Parathyroid adenoma (tissue), 2 donors: Measurements from ENCODE around the gene CLMP.
A peak's percentile ranks its signal among the peaks of the same experiment; 100 is the strongest.

Experiments
- H2AFZ ChIP-seq: fragments of 300-600 bp; sonication (generic); one replicate; pipeline ENCODE4 v1.7.0; 2017; ENCODE audit warnings: antibody characterized with exemption, mild to moderate bottlenecking
- H3K27ac ChIP-seq: fragments of 300-600 bp; sonication (generic); one replicate; pipeline ENCODE4 v1.7.0; 2017
- H3K27me3 ChIP-seq: fragments of 300-600 bp; sonication (generic); one replicate; pipeline ENCODE4 v1.7.0; 2017; ENCODE audit warnings: low read length; ENCODE audit not compliant: control insufficient read depth, insufficient read depth
- H3K36me3 ChIP-seq: fragments of 300-600 bp; sonication (generic); one replicate; pipeline ENCODE4 v1.7.0; 2017; ENCODE audit warnings: low read length; ENCODE audit not compliant: control insufficient read depth, insufficient read depth
- H3K4me1 ChIP-seq: fragments of 300-600 bp; sonication (generic); one replicate; pipeline ENCODE4 v1.7.0; 2017; ENCODE audit warnings: control low read depth
- H3K4me2 ChIP-seq: fragments of 300-600 bp; sonication (generic); one replicate; pipeline ENCODE4 v1.7.0; 2017; ENCODE audit warnings: low read length
- H3K4me3 ChIP-seq: fragments of 300-600 bp; sonication (generic); one replicate; pipeline ENCODE4 v1.7.0; 2017; ENCODE audit warnings: low read depth, low read length
- H3K79me2 ChIP-seq: fragments of 300-600 bp; sonication (generic); one replicate; pipeline ENCODE4 v1.7.0; 2017; ENCODE audit warnings: control low read depth
- H3K9ac ChIP-seq: fragments of 300-600 bp; sonication (generic); one replicate; pipeline ENCODE4 v1.7.0; 2017; ENCODE audit warnings: mild to moderate bottlenecking
- H3K9me3 ChIP-seq: fragments of 300-600 bp; sonication (generic); one replicate; pipeline ENCODE4 v1.7.0; 2017; ENCODE audit warnings: low read length; ENCODE audit not compliant: control insufficient read depth
- CTCF ChIP-seq: fragments of 300-600 bp; sonication (generic); IDR thresholded peaks from one replicate; pipeline ENCODE4 v1.7.0; 2017; ENCODE audit warnings: antibody characterized with exemption, mild to moderate bottlenecking
- donor health status: primary hyperparathyroidism.

CLMP gene

DNA sequence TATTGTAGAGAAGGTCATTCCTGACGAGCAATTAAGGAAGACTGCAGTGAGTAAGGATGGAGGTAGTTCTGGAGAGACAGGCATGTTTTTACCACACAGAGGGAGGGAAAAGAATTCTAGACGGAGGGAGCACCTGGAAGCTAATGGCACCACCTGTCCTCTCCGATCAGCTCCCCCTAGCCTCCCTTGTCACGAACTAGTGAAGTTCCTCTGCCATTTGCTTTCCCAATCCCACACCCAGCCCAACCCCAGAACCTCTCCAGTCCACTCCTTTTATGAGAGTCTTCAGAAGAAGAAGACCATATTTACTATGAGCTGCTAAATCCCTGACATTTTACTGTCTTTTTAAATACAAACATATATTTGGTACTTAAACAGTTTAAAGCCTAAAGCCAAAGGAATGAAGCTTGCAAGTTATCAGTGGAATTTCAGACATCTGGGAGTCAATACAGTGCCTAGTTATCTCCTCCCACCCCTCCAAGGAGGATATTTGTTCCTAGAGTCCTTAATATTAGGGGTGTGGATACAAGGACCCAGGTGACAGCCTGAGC lies 87.0 kb downstream of the CLMP start:
- no peak overlapping the region for H2AFZ ChIP-seq
- no peaks in the 10 kb centered on the region for H3K36me3 ChIP-seq
- no peak overlapping the region for H3K9ac ChIP-seq
- no peak overlapping the region for H3K27ac ChIP-seq
- H3K4me1 ChIP-seq = no peaks in the 10 kb centered on the region
- H3K4me2 ChIP-seq = no peak overlapping the region
- no peaks in the 10 kb centered on the region for H3K9me3 ChIP-seq
- no peak overlapping the region for H3K4me3 ChIP-seq
- H3K27me3 ChIP-seq = no peaks in the 10 kb centered on the region
- H3K79me2 ChIP-seq = no peaks in the 10 kb centered on the region
- TF ChIP-seq CTCF = no peak

DNA sequence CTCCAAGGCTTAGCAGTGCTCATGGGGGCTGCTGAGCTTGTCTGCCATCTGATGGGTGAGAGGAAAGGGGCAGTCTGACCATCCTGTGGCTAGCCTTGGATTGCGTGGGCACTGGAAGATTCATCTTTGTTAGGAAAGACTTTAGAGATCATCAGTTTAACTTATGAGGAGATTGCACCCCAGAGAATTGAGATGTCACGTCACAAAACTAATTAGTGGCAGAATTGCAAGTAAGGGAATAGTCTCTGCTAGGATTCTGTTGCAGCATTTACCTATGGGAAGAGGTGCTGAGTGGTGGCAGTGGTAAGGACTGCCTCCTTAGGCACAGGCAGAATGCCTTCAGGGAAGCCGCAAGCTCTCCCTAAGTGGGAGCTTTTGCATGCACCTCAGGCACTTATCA lies 90.4 kb downstream of the CLMP start:
- no peak overlapping the region for H3K4me3 ChIP-seq
- no peak overlapping the region for H3K4me2 ChIP-seq
- H3K79me2 ChIP-seq = no peaks in the 10 kb centered on the region
- no peak overlapping the region for H3K9ac ChIP-seq
- H3K27me3 ChIP-seq = no peaks in the 10 kb centered on the region
- H3K27ac ChIP-seq = no peak overlapping the region
- no peaks in the 10 kb centered on the region for H3K9me3 ChIP-seq
- H3K4me1 ChIP-seq = no peaks in the 10 kb centered on the region
- H3K36me3 ChIP-seq = no peaks in the 10 kb centered on the region
- no peak for TF ChIP-seq CTCF
- H2AFZ ChIP-seq = no peak overlapping the region

GRCh38 chr11:123103326-123103980 lies 91.6 kb downstream of the CLMP start:
- no peaks in the 10 kb centered on the region for H3K36me3 ChIP-seq
- H3K27ac ChIP-seq = no peak overlapping the region
- no peaks in the 10 kb centered on the region for H3K79me2 ChIP-seq
- no peak overlapping the region for H3K9ac ChIP-seq
- H2AFZ ChIP-seq = no peak overlapping the region
- no peak overlapping the region for H3K4me2 ChIP-seq
- H3K27me3 ChIP-seq = no peaks in the 10 kb centered on the region
- H3K4me3 ChIP-seq = no peak overlapping the region
- H3K4me1 ChIP-seq = no peaks in the 10 kb centered on the region
- no peaks in the 10 kb centered on the region for H3K9me3 ChIP-seq
- TF ChIP-seq CTCF = peak; percentile 46

DNA sequence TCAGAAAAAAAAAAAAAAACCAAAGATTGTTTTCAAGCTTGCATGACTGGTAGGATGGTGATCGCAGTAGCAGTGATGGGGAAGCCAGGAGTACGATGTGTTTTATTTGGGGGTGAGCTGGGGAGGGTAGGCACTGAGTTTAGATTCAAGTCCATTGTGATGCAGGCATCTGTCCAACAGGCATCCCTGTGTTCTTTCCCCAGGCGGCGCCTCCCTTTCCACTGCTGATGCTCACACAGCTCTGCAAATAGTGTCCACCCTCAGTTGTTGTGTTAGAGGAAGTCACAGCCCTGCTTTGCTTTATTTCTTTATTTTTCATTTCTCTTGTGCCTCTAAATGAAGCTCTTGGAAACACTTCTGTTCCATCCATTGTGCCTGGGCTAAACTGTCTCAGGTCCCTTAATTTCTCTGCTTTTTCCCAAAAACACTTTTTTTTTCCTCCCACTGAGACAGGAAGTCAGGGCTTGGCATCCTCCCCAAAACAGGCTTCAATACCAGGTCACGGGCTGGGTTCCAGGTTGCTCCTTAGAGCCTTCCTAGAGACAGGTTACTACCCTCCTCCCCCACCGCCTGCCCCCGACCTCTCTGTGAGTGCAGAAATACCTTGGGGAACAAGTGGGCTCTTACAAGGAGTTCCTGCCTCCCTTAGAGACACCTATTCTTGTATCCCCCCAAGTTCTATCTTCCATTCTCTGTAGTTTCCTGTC lies 94.5 kb downstream of the CLMP start:
- peak overlapping the region; percentile 32 for H3K27ac ChIP-seq
- no peaks in the 10 kb centered on the region for H3K79me2 ChIP-seq
- no peaks in the 10 kb centered on the region for H3K9me3 ChIP-seq
- H3K4me3 ChIP-seq = no peak overlapping the region
- H2AFZ ChIP-seq = no peak overlapping the region
- TF ChIP-seq CTCF = no peak
- no peaks in the 10 kb centered on the region for H3K36me3 ChIP-seq
- no peak overlapping the region for H3K9ac ChIP-seq
- H3K4me1 ChIP-seq = no peaks in the 10 kb centered on the region
- H3K4me2 ChIP-seq = no peak overlapping the region
- no peaks in the 10 kb centered on the region for H3K27me3 ChIP-seq
